Activated CD4-positive, alpha-beta T cell treated with anti-CD3 and anti-CD28 coated beads, Interleukin-2, amount 10 ng/mL, durations not matched to agents 7 days and 5 days (primary cell): Measurements from ENCODE around the gene AMN1. TPM values are rescaled to one million over a fixed set of nuclear protein-coding genes. Genes with fewer than 3 reads are reported as not detected.
"Not testable (repeated sequence)": the region's sequence is repeated elsewhere in the genome, so short reads cannot be mapped to it uniquely, and the experiment has no call there.

Experiments used
- CTCF ChIA-PET: fragments of 350-600 bp; sonication (Branson Sonifier 250); formaldehyde crosslinking; loops from one replicate; lab custom pipeline; 2021; ENCODE audit warnings: antibody characterized with exemption; lab: Charles Lee
- POLR2A ChIA-PET: fragments of 350-600 bp; sonication (Branson Sonifier 250); formaldehyde crosslinking; loops from one replicate; lab custom pipeline; 2021; ENCODE audit warnings: antibody characterized with exemption; lab: Charles Lee
- DNase-seq: peaks from one replicate; pipeline ENCODE4 v3.0.0-alpha.2; 2020
- H3K27ac Mint-ChIP-seq: one replicate; pipeline ENCODE4 v1.8.0; 2021; ENCODE audit warnings: mild to moderate bottlenecking, moderate library complexity, mixed read lengths
- H3K27me3 Mint-ChIP-seq: one replicate; pipeline ENCODE4 v1.8.0; 2021; ENCODE audit warnings: mixed read lengths
- H3K36me3 Mint-ChIP-seq: one replicate; pipeline ENCODE4 v1.8.0; 2021; ENCODE audit warnings: low read depth, mixed read lengths
- H3K4me1 Mint-ChIP-seq: one replicate; pipeline ENCODE4 v1.8.0; 2021; ENCODE audit warnings: mixed read lengths
- H3K4me3 Mint-ChIP-seq: one replicate; pipeline ENCODE4 v1.8.0; 2021; ENCODE audit warnings: mild to moderate bottlenecking, moderate library complexity, mixed read lengths
- H3K9me3 Mint-ChIP-seq: one replicate; pipeline ENCODE4 v1.8.0; 2021; ENCODE audit warnings: mixed read lengths
- total RNA-seq, 2 experiments: library from RNA; stranded (reverse); gene quantifications; one replicate each; pipeline ENCODE4 v1.2.3, GENCODE V29; 2021

Gene AMN1
- total RNA-seq, 2 experiments from 2014 or later, result 6.1 to 6.6 TPM

DNA sequence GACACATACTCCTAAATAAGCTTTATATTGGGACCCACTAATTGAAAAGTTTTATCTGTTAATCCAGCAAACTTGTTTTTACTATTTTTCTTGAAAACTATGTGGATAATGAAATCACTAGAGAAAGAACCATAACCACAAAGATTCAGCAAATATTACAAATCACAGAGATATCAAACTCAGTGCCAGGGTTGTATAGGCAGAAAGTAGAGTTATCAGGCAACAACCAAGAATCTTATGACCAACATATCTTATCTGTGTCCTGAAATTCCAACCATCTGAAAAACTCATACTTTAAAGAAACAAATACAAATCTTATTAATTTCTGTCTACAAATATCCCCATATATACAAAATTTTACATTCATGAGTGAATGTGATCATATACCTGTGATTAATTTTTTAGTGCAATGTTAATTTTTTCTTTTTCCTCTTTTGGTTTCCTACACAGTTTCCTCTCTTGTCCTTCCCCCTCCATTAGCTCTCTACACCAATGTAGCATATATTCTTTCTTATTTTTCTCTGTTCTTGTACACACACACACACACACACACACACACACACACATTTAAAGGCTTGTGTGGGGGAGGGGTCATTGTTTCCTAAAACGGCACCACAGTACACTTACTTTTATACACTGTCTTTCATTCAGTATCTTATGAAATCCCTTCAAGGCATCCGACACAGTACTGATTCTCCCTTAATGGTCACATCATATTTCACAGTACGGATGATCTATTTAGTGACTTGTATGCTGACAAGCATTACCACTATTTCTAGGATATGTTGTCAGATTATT is 18.6 kb downstream of the AMN1 start:
- Mint-ChIP-seq H3K9me3 (peaks cover 33% of the 10 kb centered on the region), H3K27me3 (no peaks in the 10 kb centered on the region), H3K4me1 (peaks cover 10% of the 10 kb centered on the region), H3K4me3 (no peak overlapping the region), H3K36me3 (peaks cover 24% of the 10 kb centered on the region), H3K27ac (no peak overlapping the region)
- POLR2A ChIA-PET, result no interaction called here
- CTCF ChIA-PET, result interaction anchor here (0.6 to 1.1 kb wide), 3 partner anchors 13 to 202 kb away, joined by 3 to 4 read pairs (median 3); no protein-coding TSS in a partner anchor
- DNase-seq, result no peak

DNA sequence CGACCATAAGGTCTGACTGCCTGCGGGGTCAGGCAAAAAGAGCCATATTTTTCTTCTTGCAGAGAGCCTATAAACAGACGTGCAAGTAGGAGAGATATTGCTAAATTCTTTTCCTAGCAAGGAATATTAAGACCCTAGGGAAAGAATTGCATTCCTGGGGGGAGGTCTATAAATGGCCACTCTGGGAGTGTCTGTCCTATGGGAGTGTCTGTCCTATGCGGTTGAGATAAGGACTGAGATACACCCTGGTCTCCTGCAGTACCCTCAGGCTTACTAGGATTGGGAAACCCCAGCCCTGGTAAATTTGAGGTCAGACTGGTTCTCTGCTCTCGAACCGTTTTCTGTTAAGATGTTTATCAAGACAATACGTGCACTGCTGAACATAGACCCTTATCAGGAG is 20.7 kb downstream of the AMN1 start:
- H3K9me3 Mint-ChIP-seq, result peaks cover 30% of the 10 kb centered on the region
- H3K4me1 Mint-ChIP-seq, H3K4me3 Mint-ChIP-seq, H3K27me3 Mint-ChIP-seq, H3K27ac Mint-ChIP-seq, DNase-seq, POLR2A ChIA-PET, CTCF ChIA-PET: not testable (repeated sequence)
- H3K36me3 Mint-ChIP-seq, result peaks cover 26% of the 10 kb centered on the region

DNA sequence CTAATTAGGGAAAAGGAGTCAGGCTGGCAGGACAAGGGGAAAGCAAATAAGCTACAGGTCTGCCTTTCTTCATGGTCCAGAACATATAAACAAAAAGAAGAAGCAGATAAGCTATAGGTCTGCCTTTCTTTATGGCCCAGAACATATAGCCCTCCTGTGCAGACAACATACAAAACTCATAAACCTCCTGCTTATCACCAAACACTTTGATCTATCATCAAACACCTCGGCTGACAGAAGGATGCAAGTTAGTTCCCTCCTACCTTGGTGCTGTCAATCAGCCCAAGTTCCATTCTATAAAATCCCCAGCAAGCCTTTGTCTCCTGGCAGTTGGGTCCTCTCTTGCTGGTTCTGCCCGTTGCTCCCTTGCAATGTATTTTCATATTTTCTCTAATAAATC is 23.2 kb downstream of the AMN1 start:
- POLR2A ChIA-PET, result no interaction called here
- H3K27me3 Mint-ChIP-seq, result no peaks in the 10 kb centered on the region
- H3K9me3 Mint-ChIP-seq, result peaks cover 25% of the 10 kb centered on the region
- H3K4me3 Mint-ChIP-seq, result no peak overlapping the region
- CTCF ChIA-PET, result no interaction called here
- no peak overlapping the region for H3K27ac Mint-ChIP-seq
- peaks cover 10% of the 10 kb centered on the region for H3K4me1 Mint-ChIP-seq
- peaks cover 25% of the 10 kb centered on the region for H3K36me3 Mint-ChIP-seq
- no peak for DNase-seq

DNA sequence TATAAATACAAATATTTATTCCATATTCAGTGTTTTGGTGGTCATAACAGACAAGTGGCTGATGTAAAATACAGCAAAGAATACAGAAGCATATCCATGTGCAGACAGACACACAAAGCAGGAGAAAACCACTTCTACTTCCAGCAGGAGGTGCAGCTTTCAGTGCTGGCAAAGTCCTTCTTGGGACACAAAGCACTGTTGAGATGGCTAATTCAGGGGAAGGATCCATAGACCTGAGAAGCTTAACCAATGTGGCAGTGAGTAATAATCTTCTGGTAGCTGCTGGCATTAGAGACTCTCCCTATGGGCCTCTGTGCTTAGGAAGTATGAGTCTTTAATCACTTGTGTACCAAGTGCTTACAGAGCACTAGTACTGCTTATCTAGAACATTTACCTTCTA is 26.8 kb downstream of the AMN1 start:
- Mint-ChIP-seq H3K4me3 (no peak overlapping the region), H3K27me3 (no peaks in the 10 kb centered on the region), H3K36me3 (peaks cover 16% of the 10 kb centered on the region), H3K27ac (no peak overlapping the region), H3K4me1 (peaks cover 10% of the 10 kb centered on the region), H3K9me3 (peaks cover 2% of the 10 kb centered on the region)
- ChIA-PET POLR2A (no interaction called here), CTCF (interaction anchor here (0.6 to 1.3 kb wide), 2 partner anchors 20 to 308 kb away, joined by 3 to 5 read pairs; no protein-coding TSS in a partner anchor)
- no peak for DNase-seq

DNA sequence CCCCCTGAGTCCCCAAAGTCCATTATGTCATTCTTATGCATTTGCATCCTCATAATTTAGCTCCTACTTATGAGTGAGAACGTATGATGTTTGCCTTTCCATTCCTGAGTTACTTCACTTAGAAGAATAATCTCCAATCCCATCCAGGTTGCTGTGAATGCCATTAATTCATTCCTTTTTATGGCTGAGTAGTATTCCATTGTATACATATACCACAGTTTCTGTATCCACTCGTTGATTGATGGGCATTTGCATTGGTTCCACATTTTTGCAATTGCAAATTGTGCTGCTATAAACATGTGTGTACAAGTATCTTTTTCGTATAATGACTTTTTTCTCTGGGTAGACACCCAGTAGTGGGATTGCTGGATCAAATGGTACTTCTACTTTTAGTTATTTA is 38.9 kb downstream of the AMN1 start:
- H3K9me3 Mint-ChIP-seq, CTCF ChIA-PET, POLR2A ChIA-PET, DNase-seq, H3K4me3 Mint-ChIP-seq, H3K27me3 Mint-ChIP-seq, H3K27ac Mint-ChIP-seq, H3K4me1 Mint-ChIP-seq: not testable (repeated sequence)
- peaks cover 36% of the 10 kb centered on the region for H3K36me3 Mint-ChIP-seq

DNA sequence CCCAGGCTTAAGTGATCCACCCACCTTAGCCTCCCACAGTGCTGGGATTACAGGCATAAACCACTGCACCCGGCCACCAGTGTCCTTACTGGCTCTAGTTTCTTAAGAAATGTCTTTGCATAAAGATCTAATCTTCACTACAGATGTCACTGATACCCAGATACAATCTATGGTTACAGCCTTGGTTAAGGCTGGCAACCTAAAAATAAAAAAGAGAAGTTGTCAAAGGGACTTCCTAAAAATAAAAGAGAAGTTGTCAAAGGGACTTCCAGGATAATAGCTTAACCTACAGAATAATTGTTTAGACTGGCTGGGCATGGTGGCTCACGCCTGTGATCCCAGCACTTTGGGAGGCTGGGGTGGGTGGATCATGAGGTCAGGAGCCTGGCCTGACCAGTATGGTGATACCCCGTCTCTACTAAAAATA is 41.7 kb downstream of the AMN1 start:
- peaks cover 7% of the 10 kb centered on the region for H3K4me1 Mint-ChIP-seq
- POLR2A ChIA-PET, result no interaction called here
- H3K36me3 Mint-ChIP-seq, result peaks cover 56% of the 10 kb centered on the region
- no peaks in the 10 kb centered on the region for H3K27me3 Mint-ChIP-seq
- no peak for DNase-seq
- CTCF ChIA-PET, result interaction anchor here (0.8 to 0.9 kb wide), 2 partner anchors 20 to 373 kb away, joined by 4 read pairs; no protein-coding TSS in a partner anchor
- H3K9me3 Mint-ChIP-seq, result peaks cover 16% of the 10 kb centered on the region
- no peak overlapping the region for H3K4me3 Mint-ChIP-seq
- no peak overlapping the region for H3K27ac Mint-ChIP-seq

DNA sequence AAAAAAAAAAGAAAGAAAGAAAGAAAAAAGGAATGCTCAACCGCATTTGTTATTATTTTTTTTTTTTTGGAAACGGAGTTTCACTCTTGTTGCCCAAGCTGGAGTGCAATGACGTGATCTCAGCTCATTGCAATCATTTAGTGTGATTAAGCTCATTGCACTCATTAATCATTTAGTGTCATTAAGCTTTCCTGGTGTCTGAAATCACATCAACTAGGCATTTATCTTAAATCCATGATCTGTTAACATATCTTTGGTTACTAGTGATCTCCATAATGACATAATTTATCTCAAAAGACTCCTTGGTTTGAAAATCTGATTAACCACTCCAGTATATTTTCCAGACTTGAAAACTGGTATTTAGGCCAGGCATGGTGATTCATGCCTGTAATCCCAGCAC is 43.0 kb downstream of the AMN1 start:
- ChIA-PET CTCF (interaction anchor here (1.1 to 1.8 kb wide), 2 partner anchors 47 to 274 kb away, joined by 4 to 6 read pairs; partner anchors contain the start of gene RESF1), POLR2A (no interaction called here)
- peaks cover 54% of the 10 kb centered on the region for H3K36me3 Mint-ChIP-seq
- no peak for DNase-seq
- peaks cover 9% of the 10 kb centered on the region for H3K4me1 Mint-ChIP-seq
- no peak overlapping the region for H3K27ac Mint-ChIP-seq
- H3K4me3 Mint-ChIP-seq, result no peak overlapping the region
- peaks cover 17% of the 10 kb centered on the region for H3K9me3 Mint-ChIP-seq
- H3K27me3 Mint-ChIP-seq, result no peaks in the 10 kb centered on the region

DNA sequence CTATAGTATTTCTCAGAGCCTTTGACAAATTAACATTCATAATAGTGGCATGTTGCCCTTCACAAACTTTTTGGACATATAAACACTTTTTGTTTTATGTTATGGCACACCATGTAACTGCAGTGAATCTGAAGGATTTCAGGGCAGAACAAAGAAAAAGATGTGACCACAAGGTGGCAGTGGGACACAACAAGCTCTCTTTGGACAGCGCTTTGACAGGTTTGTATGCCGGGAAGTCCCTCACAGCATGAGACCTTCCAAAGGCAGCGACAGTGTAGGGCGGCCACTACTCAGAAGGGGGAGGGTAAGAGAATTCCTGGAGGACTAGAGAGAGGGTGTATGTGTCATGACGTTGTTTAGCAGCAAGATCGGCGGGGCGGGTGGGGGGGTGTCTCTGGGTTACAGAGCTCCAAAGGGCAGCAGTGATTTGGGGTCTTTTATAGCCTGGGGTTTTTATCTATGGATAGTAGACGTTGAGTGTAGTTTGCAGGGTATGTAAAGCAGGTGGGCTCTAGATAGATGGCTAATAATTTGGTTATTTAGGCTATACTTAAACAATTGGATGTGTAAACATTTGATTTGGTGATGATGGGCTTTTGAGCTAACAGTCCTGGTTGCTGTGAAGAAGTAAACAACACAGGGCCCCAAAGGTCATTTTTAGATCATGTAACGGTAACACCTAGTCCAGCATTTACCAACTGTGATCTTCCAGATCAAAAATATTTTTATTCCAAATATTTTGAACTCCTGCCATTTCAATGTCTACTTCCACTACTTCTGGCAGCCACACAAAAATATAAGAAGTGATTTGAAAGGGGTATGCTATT is 46.5 kb downstream of the AMN1 start:
- Mint-ChIP-seq H3K4me3 (no peak overlapping the region), H3K27me3 (no peaks in the 10 kb centered on the region), H3K9me3 (peaks cover 14% of the 10 kb centered on the region), H3K4me1 (peaks cover 9% of the 10 kb centered on the region), H3K27ac (peak overlapping the region; percentile 73), H3K36me3 (peaks cover 36% of the 10 kb centered on the region)
- CTCF ChIA-PET, result interaction anchor here (0.7 to 1.9 kb wide), 21 partner anchors 11 to 983 kb away, joined by 3 to 6 read pairs (median 4); partner anchors contain the start of genes ETFBKMT and RESF1
- peak; percentile 74 for DNase-seq
- POLR2A ChIA-PET, result no interaction called here

DNA sequence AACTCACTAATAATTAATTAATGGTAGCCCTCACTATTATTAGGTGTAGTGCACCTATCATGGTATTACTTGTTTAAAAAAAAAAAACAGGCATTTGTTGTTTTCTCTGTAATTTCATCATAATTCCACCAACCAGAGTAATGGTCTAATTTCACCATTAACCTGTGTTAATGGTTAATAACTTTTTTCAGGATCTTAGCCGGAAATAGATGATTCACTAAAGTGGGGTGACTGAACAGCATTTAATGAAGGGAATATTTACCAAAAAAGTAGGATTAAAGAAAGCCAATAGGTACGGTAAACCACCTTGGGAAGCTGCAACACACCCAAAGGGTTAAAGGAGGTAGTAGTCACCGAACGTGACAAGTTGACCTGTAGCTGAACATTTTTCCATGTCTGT is 56.3 kb downstream of the AMN1 start:
- no peak for DNase-seq
- ChIA-PET CTCF (interaction anchor here (0.6 kb wide), 1 partner anchor 608 kb away, joined by 3 read pairs; no protein-coding TSS in a partner anchor), POLR2A (no interaction called here)
- Mint-ChIP-seq H3K27ac (no peak overlapping the region), H3K27me3 (no peaks in the 10 kb centered on the region), H3K9me3 (peaks cover 18% of the 10 kb centered on the region), H3K36me3 (peaks cover 22% of the 10 kb centered on the region), H3K4me3 (no peak overlapping the region), H3K4me1 (no peaks in the 10 kb centered on the region)

DNA sequence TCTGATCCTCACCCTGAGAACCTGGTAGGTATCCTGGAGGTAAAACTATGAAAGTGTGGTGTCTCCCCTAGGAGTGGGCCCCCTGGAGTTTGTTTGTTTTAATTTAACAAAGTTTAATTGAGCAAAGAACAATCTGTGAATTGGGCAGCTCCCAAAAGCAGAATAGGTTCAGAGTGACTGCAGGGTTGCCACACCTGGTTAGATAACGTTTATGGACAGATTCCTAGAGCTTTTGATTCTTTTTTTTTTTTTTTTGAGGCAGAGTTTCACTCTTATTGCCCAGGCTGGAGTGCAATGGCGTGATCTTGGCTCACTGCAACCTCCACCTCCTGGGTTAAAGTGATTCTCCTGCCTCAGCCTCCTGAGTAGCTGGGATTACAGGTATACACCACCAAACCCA is 59.2 kb downstream of the AMN1 start:
- POLR2A ChIA-PET, H3K27me3 Mint-ChIP-seq, H3K4me3 Mint-ChIP-seq, DNase-seq, H3K4me1 Mint-ChIP-seq, H3K27ac Mint-ChIP-seq: not testable (repeated sequence)
- CTCF ChIA-PET, result interaction anchor here (1.7 kb wide), 1 partner anchor 16 kb away, joined by 5 read pairs; no protein-coding TSS in a partner anchor
- peaks cover 26% of the 10 kb centered on the region for H3K9me3 Mint-ChIP-seq
- H3K36me3 Mint-ChIP-seq, result peaks cover 22% of the 10 kb centered on the region

DNA sequence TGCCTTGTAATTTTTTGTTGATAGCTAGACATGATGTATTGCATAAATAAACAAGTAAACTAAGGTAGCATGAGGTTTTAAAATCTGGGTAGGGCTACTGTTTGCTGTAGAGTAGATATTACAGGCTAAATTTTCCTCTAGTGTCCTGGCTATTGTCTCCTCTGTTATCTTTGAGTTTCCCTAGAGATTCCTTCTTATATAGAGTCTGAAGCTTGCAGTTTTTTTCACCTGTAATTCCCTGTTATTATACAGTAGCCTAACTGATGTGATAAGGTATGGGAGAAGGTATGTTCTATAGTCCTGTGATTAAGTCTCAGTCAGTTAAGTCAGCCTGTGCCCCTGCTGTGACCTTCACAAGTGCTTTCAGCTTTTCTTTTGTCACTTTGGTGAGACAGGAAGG is 59.8 kb downstream of the AMN1 start:
- peaks cover 23% of the 10 kb centered on the region for H3K9me3 Mint-ChIP-seq
- CTCF ChIA-PET, result interaction anchor here (0.5 to 1.7 kb wide), 3 partner anchors 13 to 416 kb away, joined by 3 to 5 read pairs (median 3); no protein-coding TSS in a partner anchor
- DNase-seq, result no peak
- peaks cover under 1% of the 10 kb centered on the region for H3K4me1 Mint-ChIP-seq
- no peak overlapping the region for H3K4me3 Mint-ChIP-seq
- H3K27ac Mint-ChIP-seq, result no peak overlapping the region
- H3K27me3 Mint-ChIP-seq, result no peaks in the 10 kb centered on the region
- peaks cover 22% of the 10 kb centered on the region for H3K36me3 Mint-ChIP-seq
- POLR2A ChIA-PET, result no interaction called here

DNA sequence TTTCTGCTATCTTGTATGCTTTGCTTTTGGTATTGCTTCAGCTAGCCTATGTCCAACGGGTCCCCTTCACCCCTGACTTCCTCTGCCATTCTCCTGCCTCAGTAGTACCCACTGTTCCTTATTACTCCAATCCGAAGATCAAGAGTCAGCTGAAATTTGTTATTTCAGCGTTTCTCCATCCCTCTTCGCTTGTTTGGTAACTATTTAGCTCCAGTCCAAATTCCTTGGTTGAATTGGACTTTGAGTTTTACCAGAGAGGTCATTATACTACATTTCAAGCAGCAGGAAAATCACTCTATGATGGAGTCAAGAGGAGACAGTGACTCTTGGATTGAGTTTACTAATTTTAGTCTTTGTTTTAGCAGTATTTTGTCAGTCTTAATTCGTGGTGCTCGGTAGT is 64.8 kb downstream of the AMN1 start:
- ChIA-PET CTCF (no interaction called here), POLR2A (no interaction called here)
- Mint-ChIP-seq H3K4me3 (no peak overlapping the region), H3K4me1 (peaks cover 14% of the 10 kb centered on the region), H3K36me3 (peaks cover 7% of the 10 kb centered on the region), H3K27ac (no peak overlapping the region), H3K27me3 (no peaks in the 10 kb centered on the region), H3K9me3 (peaks cover 14% of the 10 kb centered on the region)
- DNase-seq, result no peak
